NCI-H1436 treated with DMSO at 0.1 percent for 48 hours (cell line): Measurements from ENCODE around the gene ABCA5.
A peak's percentile ranks its signal among the peaks of the same experiment; 100 is the strongest.

Source experiments
- DNase-seq: peaks from one replicate; lab custom pipeline; 2025; lab: John Stamatoyannopoulos, UW

ABCA5 gene, protein sequence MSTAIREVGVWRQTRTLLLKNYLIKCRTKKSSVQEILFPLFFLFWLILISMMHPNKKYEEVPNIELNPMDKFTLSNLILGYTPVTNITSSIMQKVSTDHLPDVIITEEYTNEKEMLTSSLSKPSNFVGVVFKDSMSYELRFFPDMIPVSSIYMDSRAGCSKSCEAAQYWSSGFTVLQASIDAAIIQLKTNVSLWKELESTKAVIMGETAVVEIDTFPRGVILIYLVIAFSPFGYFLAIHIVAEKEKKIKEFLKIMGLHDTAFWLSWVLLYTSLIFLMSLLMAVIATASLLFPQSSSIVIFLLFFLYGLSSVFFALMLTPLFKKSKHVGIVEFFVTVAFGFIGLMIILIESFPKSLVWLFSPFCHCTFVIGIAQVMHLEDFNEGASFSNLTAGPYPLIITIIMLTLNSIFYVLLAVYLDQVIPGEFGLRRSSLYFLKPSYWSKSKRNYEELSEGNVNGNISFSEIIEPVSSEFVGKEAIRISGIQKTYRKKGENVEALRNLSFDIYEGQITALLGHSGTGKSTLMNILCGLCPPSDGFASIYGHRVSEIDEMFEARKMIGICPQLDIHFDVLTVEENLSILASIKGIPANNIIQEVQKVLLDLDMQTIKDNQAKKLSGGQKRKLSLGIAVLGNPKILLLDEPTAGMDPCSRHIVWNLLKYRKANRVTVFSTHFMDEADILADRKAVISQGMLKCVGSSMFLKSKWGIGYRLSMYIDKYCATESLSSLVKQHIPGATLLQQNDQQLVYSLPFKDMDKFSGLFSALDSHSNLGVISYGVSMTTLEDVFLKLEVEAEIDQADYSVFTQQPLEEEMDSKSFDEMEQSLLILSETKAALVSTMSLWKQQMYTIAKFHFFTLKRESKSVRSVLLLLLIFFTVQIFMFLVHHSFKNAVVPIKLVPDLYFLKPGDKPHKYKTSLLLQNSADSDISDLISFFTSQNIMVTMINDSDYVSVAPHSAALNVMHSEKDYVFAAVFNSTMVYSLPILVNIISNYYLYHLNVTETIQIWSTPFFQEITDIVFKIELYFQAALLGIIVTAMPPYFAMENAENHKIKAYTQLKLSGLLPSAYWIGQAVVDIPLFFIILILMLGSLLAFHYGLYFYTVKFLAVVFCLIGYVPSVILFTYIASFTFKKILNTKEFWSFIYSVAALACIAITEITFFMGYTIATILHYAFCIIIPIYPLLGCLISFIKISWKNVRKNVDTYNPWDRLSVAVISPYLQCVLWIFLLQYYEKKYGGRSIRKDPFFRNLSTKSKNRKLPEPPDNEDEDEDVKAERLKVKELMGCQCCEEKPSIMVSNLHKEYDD (N-terminal part only)

DNA sequence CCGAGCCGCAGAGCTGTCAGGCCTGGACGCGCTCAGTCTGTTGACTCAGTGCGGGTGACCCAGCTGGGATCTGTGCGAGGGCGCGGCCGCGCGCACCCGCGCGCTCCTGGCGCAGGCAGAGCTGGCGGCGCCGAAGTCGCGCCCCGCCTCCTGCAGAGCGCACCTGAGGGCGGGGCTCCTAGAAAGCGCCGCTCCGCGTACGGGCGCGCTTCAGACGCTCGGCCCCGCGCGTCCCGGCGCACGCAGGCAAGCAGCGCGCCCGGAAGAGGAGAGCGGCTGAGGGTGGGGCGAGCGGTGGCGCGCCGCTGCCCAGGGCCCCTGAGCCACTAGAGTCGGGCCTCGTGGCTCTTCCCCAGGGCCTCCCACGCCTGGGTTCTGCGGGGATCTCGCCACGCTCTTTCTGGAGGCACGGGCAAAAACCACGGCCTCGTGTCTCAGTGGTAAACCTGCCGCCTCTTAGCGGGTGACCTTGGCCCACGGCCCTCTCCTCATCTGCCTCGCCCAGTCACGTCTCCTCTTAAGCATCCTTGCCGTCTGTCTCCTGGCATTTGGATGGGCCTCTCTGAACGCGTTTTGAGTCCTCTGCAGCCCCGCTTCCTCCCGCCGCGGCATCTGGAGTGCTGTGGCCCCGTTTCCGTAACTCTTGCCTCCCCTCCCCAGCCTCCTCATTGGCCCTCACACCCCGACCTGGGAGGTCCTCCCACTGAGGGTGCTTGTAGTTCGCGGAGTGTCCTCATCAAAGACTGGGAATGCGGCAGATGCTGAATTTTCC is at the start of gene ABCA5:
Gene ABCA5 (minus strand): TSS at position 74 of the 772 bp plus-strand sequence. CDS start 12,718 bp downstream, outside the sequence.
- DNase-seq, result peak; percentile 82

DNA sequence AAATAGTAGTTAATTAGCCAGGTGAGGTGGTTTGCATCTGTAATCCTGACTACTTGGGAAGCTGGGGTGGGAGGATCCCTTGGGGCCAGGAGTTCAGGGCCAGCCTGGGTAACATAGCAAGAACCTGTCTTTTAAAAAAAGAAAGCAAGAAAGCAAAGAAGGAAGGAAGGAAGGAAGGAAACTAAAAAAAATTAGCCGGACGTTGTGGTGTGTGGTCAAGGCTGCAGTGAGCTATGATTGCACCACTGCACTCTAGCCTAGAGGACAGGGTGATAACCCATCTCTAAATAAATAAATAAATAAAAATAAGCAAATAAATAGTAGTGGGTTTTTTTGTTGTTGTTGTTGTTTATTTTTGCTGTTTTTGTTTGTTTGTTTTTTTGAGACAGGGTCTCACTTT is 48.3 kb upstream of the ABCA5 start:
- DNase-seq, result no peak

DNA sequence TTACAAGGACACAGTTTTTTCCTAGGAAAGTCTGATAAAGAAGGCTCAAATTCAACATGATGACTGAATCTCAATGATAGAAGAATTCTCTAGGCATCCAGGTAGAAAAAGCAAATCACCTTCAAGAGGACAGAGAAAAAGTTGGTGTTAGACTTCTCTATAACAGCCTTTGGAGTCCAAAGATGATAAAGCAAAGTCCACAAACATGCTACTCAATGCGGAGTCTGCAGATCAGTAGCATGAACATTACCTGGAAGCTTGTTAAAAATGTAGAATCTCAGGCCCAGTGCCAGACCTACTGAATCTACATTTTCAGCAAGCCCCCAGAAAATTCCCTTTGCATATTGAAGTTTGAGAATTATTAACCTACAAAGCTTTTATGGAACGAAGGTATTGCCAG is 46.1 kb upstream of the ABCA5 start:
- DNase-seq, result no peak

DNA sequence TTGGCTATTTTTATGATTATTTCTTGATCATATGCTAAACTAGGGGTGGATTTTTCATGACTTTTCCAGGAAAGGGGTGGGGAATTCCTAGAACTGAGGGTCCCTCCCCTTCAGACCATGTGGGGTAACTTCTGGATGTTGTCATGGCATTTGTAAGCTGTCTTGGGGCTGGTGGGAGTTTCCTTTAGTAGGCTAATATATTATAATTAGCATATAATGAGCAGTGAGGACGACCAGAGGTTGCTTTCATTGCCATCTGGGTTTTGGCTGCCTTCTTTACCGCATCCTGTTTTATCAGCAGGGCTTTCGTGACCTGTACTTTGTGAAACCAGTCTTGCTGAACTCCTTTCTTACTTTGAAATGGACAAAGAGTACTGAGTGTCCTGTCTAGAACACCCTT is 40.4 kb upstream of the ABCA5 start:
- DNase-seq, result no peak

DNA sequence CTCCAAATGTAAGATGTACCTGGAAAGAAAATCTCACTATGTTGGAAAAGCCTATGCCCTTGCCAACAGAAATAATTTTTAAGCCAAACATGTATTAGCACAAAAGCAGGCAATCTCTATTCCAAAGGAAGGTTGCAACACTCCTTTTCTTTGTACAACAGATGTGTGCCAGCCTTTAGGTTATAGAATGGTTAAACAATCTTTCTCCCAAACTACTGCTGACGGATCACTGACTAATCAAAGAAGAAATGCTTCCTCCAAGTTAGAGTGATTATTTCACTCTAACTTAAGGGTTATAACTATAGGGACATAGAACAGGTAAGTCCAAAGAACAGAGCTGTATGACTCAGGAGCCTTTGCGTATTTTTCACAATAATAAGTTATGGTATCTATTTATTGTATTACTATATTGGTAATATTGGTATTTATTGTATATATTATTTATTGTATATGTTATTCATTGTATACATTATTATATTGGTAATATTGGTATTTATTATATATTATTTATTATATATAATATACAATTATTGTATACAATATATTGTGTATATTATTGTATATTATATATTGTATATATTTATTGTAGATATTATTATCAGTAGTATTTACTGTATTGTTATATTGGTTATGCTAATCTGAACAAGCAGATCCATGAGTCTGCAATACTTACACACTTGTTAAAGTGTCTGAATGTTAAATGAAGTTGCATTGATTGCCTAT is 36.7 kb upstream of the ABCA5 start:
- no peak for DNase-seq

DNA sequence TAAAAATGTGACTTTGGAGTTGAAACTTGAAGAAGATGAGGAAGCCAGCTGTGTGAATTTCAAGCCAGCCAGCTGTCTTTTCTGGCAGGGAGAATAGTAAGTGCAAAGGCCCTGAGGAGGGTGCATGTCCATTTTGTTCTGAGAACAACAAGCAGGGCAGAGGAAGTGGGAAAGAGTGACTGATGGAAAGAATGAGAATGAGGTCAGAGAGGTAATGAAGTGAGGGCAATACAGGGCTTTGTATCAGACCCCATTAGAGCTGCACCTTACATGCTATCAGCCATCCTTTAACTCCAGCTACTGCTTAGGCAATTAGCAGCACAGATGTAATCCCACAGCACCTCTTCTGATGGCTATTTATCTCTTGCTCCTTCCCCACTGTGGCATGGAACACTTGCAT is 34.2 kb upstream of the ABCA5 start:
- no peak for DNase-seq

DNA sequence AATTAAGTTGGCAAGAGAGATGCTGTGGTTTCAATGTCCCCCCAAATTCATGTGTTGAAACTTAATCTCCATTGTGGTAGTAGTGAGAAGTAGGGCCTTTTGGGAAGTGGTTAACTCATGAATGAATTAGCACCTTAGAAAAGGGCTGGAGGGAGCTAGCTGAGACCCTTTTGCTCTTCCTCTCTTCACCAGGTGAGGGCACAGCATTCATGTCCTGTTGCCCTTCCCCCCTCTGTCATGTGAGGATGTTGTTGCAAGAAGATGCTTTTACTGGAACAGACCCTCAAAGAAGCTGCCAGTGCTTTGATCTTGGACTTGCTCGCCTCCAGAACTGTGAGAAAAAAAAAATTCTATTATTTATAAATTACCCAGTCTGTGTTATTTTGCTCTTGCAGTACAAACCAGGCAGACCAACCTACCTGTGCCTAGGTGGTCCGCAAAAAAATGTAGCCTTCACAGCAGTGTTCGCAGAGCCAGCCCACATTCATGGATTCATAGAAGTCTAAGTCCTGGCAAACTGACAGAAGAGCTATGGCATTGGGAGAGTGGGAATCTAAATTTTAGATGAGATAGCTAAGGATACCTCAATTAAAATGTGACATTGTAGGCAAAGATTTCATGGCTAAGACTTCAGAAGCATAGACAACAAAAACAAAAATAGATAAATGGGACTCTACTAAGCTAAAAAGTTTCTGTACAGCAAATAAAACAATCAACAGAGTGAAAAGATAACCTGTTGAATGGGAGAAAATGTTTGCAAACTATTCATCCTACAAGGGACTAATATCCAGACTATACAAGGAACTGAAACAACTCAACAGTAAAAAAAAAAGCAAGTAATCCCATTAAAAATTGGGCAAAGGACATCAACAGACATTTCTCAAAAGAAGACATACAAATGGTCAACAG is 32.0 kb upstream of the ABCA5 start:
- no peak for DNase-seq

DNA sequence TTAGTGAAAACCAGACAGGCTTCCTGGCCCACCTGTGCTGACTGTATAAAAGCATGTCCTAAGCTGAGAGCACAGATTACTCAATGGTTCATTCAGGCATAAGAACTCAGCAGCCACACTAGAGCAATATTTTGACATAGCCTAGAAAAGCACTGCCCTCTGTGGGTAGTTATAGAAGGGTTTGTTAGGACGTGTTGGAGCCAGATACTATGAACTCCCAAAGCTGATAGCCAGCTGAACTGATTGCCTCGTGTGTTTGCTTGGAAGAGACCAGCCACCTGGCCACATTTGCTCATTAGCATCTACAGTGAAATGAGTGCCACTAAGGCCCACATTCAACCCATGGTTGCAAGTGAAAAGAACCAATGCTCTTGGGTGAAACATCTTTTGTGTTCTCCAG is 30.8 kb upstream of the ABCA5 start:
- DNase-seq, result no peak

DNA sequence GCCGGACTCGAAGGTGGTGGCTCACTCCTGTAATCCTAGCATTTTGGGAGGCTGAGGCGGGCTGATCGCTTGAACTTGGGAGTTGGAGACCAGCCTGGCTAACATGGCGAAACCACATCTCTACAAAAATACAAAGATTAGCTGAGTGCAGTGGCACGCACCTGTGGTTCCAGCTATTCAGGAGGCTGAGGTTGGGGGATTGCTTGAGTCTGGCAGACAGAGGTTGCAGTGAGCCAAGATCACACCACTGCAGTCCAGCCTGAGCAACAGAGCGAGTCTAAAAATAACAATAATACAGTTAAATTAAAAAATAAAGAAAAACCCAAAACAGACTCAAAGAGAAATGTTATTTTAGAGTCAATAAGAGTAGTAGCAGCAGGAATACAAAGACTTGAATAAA is 29.7 kb upstream of the ABCA5 start:
- DNase-seq, result no peak

DNA sequence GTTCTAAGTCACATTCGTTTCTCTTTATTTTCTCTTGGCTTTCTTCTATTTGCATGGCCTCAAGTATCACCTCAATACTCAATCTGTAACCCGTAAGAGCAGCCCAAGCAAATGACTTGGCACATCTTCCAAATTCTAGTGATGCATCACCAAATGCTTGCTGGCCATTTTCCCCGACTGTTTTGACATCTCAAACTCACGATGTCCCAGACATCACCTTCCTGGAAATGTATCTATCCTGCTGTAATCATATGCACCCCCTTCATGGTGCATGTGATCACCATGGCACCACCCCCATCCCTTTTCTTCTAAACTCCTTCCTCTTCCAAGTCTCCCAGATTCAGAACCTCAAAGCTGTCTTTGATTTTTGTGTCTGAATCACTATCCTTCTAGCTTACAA is 24.0 kb upstream of the ABCA5 start:
- DNase-seq, result no peak

DNA sequence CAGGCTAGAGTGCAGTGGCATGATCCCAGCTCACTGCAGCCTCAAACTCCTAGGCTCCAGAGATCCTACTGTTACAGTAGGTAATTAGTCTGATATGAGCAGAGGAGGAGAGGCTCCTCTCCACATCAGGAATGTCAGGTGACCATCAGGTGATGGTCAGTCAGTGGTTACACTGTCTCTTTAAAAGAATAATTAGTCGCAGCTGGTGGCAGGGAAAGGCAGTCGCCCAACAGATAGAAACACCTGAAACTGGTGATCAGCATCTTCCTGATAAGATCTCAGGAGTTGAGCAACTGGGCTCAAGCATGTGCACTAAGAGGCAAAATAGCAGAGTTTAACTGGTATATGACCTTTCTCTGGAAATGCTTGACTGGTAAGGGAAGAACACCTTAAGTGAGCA is 21.5 kb upstream of the ABCA5 start:
- no peak for DNase-seq

DNA sequence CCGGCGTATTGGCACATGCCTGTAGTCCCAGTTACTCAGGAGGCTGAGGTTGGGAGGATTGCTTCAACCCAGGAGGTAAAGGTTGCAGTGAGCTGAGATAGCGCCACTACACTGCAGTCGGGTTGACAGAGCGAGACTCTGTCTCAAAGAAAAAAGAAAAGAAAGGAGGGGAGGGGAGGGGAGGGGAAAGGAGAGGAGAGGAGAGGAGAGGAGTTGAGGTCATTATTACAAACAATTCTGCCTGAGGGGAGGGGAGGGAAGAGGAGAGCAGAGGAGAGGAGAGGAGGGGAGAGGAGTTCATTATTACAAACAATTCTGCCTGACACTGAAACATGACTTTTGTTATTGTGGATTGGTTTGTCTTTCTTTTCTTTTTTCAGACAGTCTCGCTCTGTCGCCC is 19.8 kb upstream of the ABCA5 start:
- no peak for DNase-seq

DNA sequence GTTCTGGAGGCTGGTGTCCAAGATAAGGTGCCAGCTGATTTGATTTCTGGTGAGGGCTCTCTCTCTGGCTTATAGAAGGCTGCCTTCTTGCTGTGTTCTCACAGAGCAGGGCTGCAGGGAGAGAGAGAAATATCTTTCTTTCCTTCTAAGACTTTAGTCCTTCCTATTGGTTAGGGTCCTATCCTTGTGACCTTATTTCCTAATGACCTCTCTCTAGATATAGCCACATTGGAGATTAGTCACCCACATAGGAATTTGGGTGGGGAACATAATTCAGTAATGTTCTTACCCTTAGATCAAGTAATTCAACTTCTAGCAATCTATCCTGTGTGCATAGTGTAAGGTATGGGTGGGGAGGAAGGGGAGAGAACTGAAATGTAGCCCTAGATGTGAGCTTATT is 18.0 kb upstream of the ABCA5 start:
- no peak for DNase-seq

DNA sequence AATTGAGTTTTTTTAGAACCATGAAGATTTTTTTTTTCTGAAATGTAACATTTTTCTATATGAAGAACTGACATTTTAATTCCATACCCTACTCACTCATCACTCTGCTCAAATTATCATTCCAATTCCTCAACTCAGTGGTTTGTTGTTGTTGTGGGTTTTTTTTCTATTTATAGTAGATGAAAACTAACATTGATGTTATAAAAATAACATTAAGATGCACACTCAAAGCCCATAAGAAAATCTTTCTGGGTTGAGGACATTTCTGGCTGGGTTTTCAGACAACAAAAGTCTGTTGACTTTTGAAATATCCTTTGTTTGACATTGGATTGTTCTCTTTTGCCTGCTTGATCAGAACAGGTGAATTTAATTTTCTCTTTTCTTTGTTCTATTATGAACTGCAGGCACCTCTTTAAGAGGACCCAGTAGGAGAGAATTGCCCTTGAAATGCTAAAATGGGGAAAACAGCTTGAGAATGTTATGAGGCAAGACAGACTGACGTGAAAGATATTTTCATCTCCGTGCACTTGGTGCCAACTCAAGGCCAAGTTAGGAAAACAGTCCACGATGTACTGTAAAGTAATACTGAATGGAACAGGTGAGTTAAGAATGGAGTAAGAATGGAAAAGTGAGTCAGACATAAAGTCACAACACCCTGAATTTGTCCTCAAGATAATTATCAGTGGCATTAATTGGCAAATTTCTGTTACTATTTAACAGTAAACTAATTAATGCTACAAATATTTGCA is 16.1 kb upstream of the ABCA5 start:
- DNase-seq, result no peak

DNA sequence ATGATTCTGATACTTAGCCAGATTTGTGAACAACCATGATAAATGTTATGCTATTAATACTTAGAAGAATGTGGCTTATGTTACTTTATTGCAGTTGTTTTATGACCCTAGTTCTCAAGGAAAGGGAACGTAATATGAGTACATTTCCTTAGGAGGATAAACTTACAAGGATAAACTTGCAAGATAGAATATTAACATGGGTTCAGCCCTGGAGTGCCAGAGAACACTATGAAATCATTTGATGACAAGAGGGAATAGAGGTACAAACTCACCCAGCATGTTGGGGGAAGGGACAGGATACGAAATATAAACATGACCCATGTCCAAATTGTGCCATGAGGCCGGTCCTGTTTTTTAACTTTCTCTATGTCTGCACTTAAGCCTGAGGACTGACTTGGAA is 13.0 kb upstream of the ABCA5 start:
- no peak for DNase-seq

DNA sequence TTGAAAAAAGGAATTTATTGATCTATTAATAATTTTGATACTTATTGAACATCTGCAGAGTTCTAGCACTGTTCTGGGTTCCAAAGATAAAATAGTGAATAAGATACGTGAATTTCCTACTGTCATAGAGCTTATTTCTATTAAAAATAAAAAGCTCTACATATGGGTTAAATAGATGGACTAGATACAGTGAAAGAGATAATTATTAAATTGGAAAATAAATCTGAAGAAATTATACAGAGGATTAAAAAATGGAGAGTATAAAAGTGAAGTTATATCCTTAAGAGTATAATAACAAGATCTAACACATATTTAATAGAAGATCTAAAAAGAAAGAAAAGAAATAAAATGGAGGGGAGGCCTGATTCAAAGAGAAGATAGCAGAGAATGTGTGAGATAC is 10.1 kb upstream of the ABCA5 start:
- DNase-seq, result no peak

DNA sequence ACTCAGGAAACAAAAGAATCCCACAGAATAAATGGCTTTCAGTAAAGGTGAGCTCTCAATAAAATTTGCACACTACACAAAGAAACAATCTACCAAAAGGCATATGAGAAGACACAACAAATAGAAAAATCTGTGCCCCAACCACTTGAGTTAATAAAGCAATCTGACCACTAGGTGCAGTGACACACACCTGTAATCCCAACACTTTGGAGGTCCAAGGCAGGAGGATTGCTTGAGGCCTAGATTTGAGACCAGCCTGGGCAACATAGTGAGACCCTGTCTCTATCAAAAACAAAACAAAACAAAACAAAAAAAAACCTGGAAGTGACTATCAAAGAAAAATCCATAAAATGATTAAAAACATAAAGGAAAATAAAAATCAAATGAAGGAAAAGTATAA is 9.6 kb upstream of the ABCA5 start:
- DNase-seq, result no peak

DNA sequence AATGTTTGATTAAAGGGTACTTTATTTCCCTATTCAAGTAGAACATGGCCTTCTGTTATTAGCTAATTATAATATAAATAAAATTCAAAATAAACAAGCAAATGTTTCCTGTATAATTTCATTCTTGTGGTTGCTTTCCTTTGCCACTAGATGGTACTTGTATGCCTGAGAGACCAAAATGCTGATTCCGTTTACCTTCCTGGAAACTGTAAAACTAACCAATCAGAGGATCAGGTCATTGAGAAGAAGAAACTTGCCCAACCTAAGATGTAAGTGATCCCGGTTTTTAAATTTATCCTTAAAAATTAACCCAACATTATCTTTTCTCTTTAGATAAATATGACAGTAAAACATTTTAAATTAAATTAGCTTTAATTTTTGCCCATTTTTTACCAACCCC is 8.1 kb upstream of the ABCA5 start:
- no peak for DNase-seq

DNA sequence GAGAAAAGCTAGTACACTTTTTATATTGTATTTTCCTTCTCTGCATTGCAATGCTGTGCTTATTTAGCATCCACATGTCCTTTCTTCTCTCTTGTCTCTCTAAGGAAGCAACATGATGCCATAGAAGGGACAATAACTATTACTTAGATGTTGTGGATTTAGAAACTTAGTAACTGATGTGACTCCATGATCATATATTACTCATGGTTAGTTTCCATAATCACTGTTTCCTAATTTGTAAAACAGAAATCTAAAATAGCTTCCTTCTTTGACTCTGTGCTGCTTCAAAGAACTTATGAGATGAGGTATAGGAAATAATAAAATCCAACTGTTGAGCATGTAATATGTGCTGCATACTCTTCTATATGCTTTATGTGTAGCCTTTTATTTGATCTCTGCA is 6.6 kb upstream of the ABCA5 start:
- DNase-seq, result no peak
